GM15510 (cell line): Measurements from ENCODE around the gene TCEA2.

Source experiments
- POLR2A ChIP-seq: IDR thresholded peaks from 3 replicates; pipeline ENCODE4 v1.6.1; 2011; ENCODE audit warnings: borderline replicate concordance; ENCODE audit not compliant: insufficient read length; ENCODE audit errors: extremely low read depth

The TCEA2 gene

DNA sequence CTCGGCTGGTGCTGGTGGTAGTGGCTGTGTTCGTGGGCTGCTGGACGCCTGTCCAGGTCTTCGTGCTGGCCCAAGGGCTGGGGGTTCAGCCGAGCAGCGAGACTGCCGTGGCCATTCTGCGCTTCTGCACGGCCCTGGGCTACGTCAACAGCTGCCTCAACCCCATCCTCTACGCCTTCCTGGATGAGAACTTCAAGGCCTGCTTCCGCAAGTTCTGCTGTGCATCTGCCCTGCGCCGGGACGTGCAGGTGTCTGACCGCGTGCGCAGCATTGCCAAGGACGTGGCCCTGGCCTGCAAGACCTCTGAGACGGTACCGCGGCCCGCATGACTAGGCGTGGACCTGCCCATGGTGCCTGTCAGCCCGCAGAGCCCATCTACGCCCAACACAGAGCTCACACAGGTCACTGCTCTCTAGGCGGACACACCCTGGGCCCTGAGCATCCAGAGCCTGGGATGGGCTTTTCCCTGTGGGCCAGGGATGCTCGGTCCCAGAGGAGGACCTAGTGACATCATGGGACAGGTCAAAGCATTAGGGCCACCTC lies 35.5 kb downstream of the TCEA2 start:
- no peak for TF ChIP-seq POLR2A

DNA sequence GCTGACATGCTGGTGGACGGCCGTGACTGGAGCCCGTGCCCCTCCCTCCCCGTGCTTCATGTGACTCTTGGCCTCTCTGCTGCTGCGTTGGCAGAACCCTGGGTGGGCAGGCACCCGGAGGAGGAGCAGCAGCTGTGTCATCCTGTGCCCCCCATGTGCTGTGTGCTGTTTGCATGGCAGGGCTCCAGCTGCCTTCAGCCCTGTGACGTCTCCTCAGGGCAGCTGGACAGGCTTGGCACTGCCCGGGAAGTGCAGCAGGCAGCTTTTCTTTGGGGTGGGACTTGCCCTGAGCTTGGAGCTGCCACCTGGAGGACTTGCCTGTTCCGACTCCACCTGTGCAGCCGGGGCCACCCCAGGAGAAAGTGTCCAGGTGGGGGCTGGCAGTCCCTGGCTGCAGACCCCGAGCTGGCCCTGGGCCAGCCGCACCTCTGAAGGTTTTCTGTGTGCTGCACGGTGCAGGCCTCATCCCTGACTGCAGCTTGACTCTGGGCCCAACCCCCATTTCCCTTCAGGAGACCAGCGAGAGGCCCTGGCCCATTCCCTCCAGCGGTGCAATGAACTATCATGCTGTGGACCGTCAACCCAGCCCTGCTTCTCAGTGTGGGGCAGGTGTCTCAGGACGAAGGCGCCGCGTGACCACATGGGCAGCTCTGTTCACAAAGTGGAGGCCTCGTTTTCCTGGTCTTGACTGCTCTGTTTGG lies 36.2 kb downstream of the TCEA2 start:
- TF ChIP-seq POLR2A = no peak

DNA sequence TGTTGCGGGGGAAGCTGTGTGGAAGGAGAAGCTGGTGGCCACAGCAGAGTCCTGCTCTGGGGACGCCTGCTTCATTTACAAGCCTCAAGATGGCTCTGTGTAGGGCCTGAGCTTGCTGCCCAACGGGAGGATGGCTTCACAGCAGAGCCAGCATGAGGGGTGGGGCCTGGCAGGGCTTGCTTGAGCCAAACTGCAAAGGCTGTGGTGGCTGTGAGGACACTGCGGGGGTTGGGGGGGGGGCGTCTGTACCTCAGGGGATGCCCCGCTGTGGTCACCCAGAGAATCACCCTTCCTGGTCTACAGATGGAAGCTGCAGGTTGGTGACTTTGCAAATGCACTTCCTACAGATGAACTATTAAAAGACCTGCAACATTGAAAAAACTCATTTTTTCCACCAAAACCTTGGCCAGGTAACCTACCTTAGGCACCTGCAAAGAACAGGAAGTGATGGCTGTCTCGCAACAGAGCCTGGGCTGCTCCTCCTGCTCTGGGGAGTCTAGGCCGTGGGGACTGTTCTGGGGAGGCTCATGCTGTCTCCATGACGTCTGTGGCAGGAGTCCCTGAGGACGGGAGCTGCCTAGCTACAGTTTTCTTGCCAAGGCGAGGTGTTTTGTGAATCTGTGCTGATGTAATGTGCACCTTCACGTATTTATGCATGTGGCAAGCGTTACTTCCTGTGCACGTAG lies 37.0 kb downstream of the TCEA2 start:
- no peak for TF ChIP-seq POLR2A

DNA sequence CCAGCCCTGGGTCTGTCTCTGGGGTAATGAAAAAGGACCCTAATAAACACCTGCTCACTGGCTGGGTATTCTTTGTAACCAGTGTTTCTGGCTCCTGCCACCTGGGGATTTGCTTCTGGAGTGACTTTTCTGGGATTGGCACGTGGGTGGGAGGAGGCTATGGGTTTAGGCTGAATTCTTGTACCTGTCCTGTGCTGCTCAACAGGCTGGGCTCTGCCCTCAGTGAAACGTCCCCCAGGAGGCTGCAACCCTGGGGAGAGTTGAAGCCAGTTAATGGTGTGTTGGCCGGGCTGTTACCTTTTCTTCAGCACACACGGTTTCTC lies 37.5 kb downstream of the TCEA2 start:
- TF ChIP-seq POLR2A = no peak

DNA sequence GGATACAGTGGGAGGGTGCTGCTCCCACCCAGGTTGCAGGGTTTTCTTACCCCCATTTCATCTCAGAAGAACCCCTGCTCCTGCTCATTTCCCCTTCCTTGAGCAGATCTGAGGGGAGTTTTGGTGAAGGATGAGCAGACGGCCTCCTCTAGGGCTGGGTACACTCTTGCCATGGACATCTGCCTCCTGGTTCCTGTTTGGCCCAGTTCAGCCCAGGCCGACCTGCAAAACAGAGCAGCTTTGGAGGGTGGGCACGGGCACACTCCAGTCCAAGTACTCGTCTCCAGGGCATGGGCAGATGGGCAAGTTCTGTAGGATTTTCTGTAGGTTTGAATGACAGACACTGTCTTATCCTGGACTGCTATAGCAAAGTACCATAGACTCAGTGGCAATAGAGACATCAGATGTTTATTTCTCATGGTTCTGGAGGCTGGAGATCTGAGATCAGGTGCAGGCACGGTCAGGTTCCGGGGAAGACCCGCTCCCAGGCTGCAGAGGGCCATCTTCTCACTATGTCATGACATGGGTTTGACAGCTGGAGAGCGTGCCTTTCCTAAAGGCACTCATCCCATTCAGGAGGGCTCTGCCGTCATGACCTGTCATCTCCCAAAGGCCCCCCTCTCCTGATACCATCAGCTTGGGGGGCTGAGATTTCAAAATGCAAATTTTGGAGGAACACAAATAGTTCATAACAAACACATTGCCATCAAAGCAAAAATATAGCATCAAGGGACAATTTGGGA lies 38.1 kb downstream of the TCEA2 start:
- TF ChIP-seq POLR2A = no peak

DNA sequence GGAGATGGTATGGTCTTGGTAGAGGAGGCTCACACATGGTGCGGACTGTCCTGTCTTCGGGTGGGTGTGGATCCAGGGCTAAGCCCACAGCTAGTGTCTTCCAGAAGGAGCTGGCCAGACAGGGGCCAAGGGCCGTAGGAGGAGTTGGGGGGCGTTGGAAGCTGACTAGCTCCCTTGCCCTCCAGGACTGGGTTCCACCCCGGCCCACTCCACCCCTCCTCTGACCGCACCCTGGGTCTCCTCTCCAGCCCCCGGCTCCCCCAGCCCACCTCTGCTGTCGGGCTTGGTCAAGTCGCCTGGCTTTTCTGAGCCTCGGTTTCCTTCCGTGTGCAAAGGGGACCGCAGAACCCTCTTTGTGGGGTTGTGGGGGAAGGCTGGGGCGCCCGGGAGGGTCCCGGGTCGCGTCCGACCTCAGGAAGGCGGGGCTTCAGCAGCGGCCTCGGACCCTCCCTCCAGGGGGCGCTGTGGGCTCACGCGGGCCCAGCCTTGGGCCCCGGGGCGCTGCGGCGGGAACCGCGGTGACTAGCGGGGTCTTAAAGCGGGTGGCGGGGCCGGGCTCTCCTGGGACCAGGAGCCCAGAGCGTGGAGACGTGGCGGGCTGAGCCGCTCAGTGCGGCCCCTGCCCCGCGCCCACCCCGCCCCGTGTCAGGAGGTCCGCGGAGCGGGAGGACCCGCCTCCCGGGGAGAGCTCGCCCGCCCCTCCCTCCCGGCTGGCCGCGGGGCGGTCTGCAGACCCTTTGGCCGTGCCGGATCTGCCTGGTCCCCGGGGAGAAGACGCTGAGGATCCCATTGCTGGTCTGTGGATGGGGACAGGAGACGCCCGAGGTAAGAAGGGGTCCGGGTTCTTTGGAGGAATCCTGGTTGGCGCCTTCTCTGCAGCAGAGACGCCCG lies 39.0 kb downstream of the TCEA2 start:
- no peak for TF ChIP-seq POLR2A

DNA sequence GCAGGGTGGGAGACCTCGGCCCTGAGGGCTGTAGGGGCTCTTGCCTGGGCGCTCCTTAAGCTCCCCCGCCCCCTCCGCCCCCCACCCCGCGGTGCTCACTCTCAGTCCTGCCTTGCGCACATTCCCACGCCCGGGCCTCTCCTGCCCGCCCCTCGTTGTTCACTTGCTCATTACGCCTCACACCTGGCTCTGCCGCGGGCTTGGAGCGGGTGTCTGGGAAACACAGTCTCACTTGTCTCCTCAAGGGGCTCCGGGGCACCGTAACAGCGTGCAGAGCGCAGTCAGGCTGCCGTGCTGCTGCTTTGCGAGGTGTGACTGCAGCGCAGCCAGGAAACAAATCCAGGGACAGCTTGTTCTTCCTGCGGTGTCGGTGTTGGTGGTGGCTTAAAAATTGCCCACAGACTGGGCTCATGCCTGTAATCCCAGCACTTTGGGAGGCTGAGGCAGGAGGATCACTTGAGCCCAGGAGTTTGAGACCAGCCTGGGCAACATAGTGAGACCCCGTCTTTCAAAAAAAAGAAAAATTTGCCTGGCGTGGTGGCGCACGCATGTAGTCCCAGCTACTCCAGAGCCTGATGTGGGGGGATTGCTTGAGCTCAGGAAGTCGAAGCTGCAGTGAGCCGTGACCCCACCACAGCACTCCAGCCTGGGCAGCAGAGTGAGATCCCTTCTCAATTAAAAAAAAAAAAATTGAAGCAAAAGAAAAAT lies 39.8 kb downstream of the TCEA2 start:
- TF ChIP-seq POLR2A = no peak

DNA sequence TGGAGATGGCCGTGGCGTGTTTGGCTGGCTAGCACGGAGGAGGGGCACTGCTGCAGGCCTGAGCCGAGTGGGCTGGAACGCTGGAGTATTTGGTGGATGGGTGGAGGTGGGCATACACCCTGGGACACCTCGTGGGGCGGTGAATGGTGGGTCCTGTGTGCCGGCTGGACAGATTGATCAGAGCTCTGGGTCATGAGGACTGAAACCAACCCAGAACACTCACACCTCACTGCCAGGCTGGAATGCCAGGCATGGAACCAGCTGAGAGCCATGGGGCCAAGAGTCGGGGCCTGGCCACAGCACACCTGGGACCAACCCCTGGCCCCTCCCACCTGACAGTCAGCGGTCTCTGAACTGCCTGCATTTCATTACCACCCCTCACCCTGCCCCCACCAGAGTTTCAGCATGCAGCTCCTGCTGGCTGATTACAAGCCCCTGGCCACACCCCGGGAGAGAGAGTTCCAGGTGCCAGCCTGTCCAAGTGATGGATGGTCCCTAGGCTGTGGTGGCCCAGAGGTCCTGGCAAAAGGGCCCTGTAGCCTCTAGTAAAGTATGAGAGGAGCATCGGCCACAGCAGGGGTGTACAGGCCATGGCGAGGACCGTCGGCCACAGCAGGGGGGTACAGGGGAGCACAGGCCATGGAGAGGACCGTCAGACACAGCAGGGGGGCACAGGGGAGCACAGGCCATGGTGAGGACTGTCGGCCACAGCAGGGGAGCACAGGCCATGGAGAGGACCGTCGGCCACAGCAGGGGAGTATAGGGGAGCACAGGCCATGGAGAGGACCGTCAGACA lies 41.1 kb downstream of the TCEA2 start:
- no peak for TF ChIP-seq POLR2A

DNA sequence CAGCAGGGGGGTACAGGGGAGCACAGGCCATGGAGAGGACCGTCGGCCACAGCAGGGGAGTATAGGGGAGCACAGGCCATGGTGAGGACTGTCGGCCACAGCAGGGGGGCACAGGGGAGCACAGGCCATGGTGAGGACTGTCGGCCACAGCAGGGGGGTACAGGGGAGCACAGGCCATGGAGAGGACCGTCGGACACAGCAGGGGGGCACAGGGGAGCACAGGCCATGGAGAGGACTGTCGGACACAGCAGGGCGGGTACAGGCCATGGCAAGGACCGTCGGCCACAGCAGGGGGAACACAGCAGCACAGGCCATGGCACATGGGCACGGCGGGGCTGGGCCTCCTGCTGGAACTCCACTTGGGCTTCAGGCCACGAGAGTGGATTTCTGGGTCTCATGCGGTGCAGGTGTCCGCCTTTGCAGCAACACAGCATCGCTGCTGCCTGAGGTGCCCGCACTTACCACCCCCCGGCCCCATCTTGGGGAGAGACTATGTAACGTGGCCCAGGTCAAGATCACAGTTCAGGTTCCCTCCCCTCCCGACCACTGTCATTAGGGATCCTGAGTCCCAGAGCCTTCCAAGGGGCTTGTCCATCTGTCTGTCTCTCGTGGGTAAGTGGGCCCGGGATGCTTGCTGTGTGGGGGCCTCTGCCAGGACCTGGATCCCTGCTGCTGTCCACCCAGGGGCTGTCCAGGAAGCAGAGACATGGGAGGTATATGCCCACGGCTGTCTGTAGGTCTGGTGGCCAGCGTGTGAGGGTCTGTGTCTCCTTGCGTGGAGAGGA lies 41.9 kb downstream of the TCEA2 start:
- TF ChIP-seq POLR2A = no peak

DNA sequence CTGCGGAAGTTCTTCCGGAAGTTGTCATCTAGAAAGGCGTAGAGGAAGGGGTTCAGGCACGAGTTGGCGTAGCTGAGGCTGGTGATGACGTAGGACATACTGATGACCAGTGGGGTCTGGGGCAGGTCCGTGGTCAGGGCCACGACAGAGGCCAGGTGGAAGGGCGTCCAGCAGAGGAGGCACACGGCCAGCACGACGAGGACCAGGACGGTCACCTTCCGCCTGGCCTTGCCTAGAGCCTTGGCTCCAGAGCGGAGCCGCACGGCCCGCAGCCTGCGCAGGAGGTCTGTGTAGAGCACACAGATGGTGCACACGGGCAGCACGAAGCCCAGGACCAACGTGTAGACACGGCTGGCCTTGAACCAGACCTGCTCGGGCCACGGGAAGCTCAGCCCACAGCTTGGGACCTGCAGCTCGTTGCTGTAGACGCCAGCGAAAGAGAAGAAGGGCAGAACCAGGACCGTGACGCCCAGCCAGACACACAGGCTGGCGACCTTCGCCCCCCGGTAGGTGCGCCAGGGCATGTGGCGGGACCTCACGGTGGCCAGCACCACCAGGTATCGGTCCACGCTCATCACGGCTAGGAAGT lies 42.9 kb downstream of the TCEA2 start:
- no peak for TF ChIP-seq POLR2A

DNA sequence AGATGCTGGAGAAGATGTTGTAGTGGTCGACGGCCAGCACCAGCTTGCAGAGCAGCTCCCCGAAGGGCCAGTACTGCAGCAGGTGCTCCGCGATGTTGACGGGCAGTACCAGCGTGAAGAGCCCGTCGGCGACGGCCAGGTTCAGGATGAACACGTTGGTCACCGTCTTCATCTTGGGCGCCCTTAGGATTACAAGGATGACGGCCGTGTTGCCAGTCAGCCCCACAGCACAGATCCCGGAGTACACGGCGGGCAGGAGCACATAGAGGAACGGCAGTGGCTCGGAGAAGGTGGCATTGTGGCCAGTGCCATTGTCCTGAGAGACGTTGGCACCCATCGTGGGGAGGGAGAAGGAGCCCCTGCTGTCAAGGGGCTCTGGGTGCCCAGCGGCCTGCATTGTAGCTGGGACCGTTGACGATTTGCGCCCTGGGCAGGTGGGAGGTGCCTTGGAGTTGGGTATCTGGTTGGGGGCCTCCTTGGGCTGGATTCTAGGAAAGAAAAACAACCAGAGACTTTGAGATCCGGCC lies 43.5 kb downstream of the TCEA2 start:
- TF ChIP-seq POLR2A = no peak
